Caco-2 (cell line): Measurements from ENCODE around the gene SLC4A1. TPM values are rescaled to one million over a fixed set of nuclear protein-coding genes. Genes with fewer than 3 reads are reported as not detected.

Experiments used
- BruUV-seq: library from RNA; stranded (reverse); fragments of 400-500 nt; replicated peaks from 2 replicates; lab custom pipeline; 2021; lab: Mats Ljungman, UMichigan
- CTCF ChIA-PET: fragments of 300-600 bp; sonication (Branson Sonifier 250); formaldehyde crosslinking; loops from one replicate; lab custom pipeline; 2022; ENCODE audit warnings: antibody characterized with exemption; lab: Charles Lee
- POLR2A ChIA-PET: fragments of 300-600 bp; sonication (Branson Sonifier 250); formaldehyde crosslinking; loops from one replicate; lab custom pipeline; 2022; ENCODE audit warnings: antibody characterized with exemption; lab: Charles Lee
- DNase-seq, 2 experiments: peaks; one replicate each; pipeline versions ENCODE4 v3.0.0 to v3.0.0-alpha.2; 2020 to 2022
- H3K27me3 ChIP-seq: replicated peaks from 2 replicates; pipeline ENCODE4 v1.6.0; 2011; ENCODE audit warnings: low read length; ENCODE audit not compliant: control insufficient read depth, insufficient read depth
- H3K36me3 ChIP-seq: 2 replicates; pipeline ENCODE4 v1.5.1; 2011; ENCODE audit warnings: low read length; ENCODE audit not compliant: control insufficient read depth, insufficient read depth
- H3K4me1 ChIP-seq: fragments of 250-450 bp; sonication (Bioruptor Pico); 2 replicates; pipeline ENCODE4 v1.5.1; 2020; ENCODE audit warnings: mild to moderate bottlenecking
- H3K4me3 ChIP-seq: 2 replicates; pipeline ENCODE4 v1.5.1; 2011; ENCODE audit warnings: low read depth, mild to moderate bottlenecking, control low read depth, low read length
- H3K9me3 ChIP-seq: fragments of 250-450 bp; sonication (Bioruptor Pico); 2 replicates; pipeline ENCODE4 v1.5.1; 2020; ENCODE audit warnings: mild to moderate bottlenecking, moderate library complexity
- H3K27ac Mint-ChIP-seq: one replicate; pipeline ENCODE4 v1.8.0; 2022; ENCODE audit warnings: mixed read lengths; ENCODE audit not compliant: unreplicated experiment
- H3K27me3 Mint-ChIP-seq: one replicate; pipeline ENCODE4 v1.8.0; 2022; ENCODE audit warnings: mixed read lengths; ENCODE audit not compliant: insufficient read depth, unreplicated experiment
- H3K36me3 Mint-ChIP-seq: one replicate; pipeline ENCODE4 v1.8.0; 2022; ENCODE audit warnings: mild to moderate bottlenecking, mixed read lengths; ENCODE audit not compliant: insufficient read depth, unreplicated experiment
- H3K4me1 Mint-ChIP-seq: one replicate; pipeline ENCODE4 v1.8.0; 2022; ENCODE audit warnings: low read depth, mixed read lengths; ENCODE audit not compliant: unreplicated experiment
- H3K4me3 Mint-ChIP-seq: one replicate; pipeline ENCODE4 v1.8.0; 2022; ENCODE audit warnings: mild to moderate bottlenecking, moderate library complexity, mixed read lengths; ENCODE audit not compliant: unreplicated experiment
- H3K9me3 Mint-ChIP-seq: one replicate; pipeline ENCODE4 v1.8.0; 2022; ENCODE audit warnings: mixed read lengths; ENCODE audit not compliant: unreplicated experiment
- CTCF ChIP-seq, 2 experiments: fragments of 200-600 bp in 1 of 2; IDR thresholded peaks; 1 replicate in 1 of 2; 2 replicates in 1 of 2; pipeline versions ENCODE4 v1.5.1 to v1.8.0; 2011 to 2022; ENCODE audit warnings: antibody characterized with exemption in 1 of 2, control low read depth in 1 of 2, inconsistent platforms in 1 of 2, low read depth in 1 of 2, low read length in 1 of 2, mild to moderate bottlenecking in 1 of 2, moderate library complexity in 1 of 2; ENCODE audit not compliant: insufficient read depth in 1 of 2, severe bottlenecking in 1 of 2, unreplicated experiment in 1 of 2
- intact Hi-C: fragments of 100-400 bp; cut with micrococcal nuclease; formaldehyde crosslinking; loops from one replicate; pipeline ENCODE4 v1.10.0; 2022; ENCODE audit not compliant: unreplicated experiment
- total RNA-seq: library from RNA; stranded (reverse); gene quantifications from 2 replicates; pipeline ENCODE4 v1.2.3, GENCODE V29; 2022

Gene SLC4A1
- total RNA-seq, 1 experiment from 2014 or later, result not detected

DNA sequence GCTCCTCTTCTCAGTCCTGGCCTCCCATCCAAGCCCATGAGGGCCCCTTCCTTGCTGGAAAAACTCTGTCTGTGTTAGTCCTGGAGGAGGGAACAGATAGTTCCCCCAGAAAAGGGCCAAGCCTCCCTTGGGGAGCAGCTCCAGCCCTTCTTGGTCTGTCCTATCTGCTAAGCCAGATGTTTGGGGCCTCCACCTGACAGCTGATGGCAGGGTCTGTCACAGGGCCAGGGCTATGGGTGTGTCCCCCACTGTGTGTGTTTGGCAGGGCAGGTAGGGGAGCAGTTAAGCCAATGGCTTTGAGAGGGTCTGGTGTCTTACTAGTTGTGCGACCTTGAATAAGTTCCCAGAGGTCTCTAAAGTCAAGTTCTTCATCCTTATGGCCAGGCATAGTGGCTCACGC lies 13.6 kb upstream of the SLC4A1 start:
- no peak for TF ChIP-seq CTCF (IDR thresholded peaks at IDR 0.05; ENCODE audit: insufficient read depth in 1 of 2, low read depth in 1 of 2, low read length in 1 of 2, severe bottlenecking in 1 of 2, unreplicated experiment in 1 of 2)
- Mint-ChIP-seq H3K27ac (no peak overlapping the region), H3K4me3 (no peak overlapping the region), H3K36me3 (no peaks in the 10 kb centered on the region), H3K27me3 (no peaks in the 10 kb centered on the region), H3K4me1 (no peaks in the 10 kb centered on the region), H3K9me3 (no peaks in the 10 kb centered on the region)
- ChIA-PET POLR2A (no interaction called here), CTCF (no interaction called here)
- H3K4me1 ChIP-seq, result no peaks in the 10 kb centered on the region
- no peak for DNase-seq
- no TSS peak for BruUV-seq
- intact Hi-C loops, result no loop called here
- no peaks in the 10 kb centered on the region for H3K36me3 ChIP-seq
- H3K27me3 ChIP-seq, result no peaks in the 10 kb centered on the region
- no peaks in the 10 kb centered on the region for H3K9me3 ChIP-seq
- no peak overlapping the region for H3K4me3 ChIP-seq

- H3K36me3 Mint-ChIP-seq, result no peaks in the 10 kb centered on the region
- DNase-seq, result no peak
- H3K4me3 Mint-ChIP-seq, result no peak overlapping the region
- CTCF ChIA-PET, result no interaction called here
- POLR2A ChIA-PET, result no interaction called here
- H3K9me3 ChIP-seq, result no peaks in the 10 kb centered on the region
- H3K27ac Mint-ChIP-seq, result no peak overlapping the region
- H3K4me1 Mint-ChIP-seq, result no peaks in the 10 kb centered on the region
- intact Hi-C loops, result no loop called here
- no peaks in the 10 kb centered on the region for H3K9me3 Mint-ChIP-seq
- H3K4me1 ChIP-seq, result no peaks in the 10 kb centered on the region
- H3K4me3 ChIP-seq, result no peak overlapping the region
- no TSS peak for BruUV-seq
- no peak for TF ChIP-seq CTCF (IDR thresholded peaks at IDR 0.05; ENCODE audit: insufficient read depth in 1 of 2, low read depth in 1 of 2, low read length in 1 of 2, severe bottlenecking in 1 of 2, unreplicated experiment in 1 of 2)
- no peaks in the 10 kb centered on the region for H3K27me3 ChIP-seq
- no peaks in the 10 kb centered on the region for H3K36me3 ChIP-seq
- no peaks in the 10 kb centered on the region for H3K27me3 Mint-ChIP-seq
These were observed 12.5 kb upstream of the SLC4A1 start for GRCh38 chr17:44280392-44280937.

DNA sequence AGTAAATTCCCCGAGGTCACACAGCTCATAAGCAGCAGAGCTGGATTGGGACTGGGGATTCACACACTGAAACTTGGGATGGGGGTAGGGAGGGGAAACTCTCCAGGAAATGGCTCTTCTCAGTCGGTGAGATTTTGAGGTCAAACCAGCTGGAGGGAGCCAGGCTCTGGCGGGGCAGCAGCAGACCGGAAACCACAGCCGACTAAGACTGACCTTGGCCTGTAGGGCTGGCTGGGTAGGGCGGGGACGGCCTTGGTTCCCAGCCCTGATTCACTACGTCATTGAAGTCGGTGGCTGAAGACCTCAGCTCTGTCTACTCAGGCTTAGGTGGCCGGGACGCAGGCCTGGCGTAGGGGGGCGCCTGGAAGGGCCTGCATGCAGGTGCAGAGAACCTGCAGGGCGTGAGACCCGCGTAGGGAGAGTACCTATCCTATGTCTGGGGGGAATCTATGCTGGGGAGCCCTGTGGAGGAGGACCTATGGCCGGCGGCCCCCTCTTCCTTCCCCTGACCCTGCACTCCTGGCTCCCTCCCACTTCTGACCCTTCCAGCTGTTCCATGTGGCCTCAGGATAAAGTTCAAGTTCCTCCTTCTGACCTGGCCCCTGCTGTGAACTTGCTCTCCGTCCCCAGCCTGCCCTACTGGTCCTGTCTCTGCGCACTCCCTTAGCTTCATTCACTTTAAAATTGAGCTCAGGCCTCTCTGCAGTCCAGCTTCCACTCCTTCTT lies 11.9 kb upstream of the SLC4A1 start:
- H3K4me3 Mint-ChIP-seq, result no peak overlapping the region
- H3K27me3 ChIP-seq, result no peaks in the 10 kb centered on the region
- no peak for DNase-seq
- no peak for TF ChIP-seq CTCF (IDR thresholded peaks at IDR 0.05; ENCODE audit: insufficient read depth in 1 of 2, low read depth in 1 of 2, low read length in 1 of 2, severe bottlenecking in 1 of 2, unreplicated experiment in 1 of 2)
- H3K36me3 ChIP-seq, result no peaks in the 10 kb centered on the region
- ChIA-PET CTCF (no interaction called here), POLR2A (no interaction called here)
- H3K9me3 Mint-ChIP-seq, result no peaks in the 10 kb centered on the region
- intact Hi-C loops, result no loop called here
- no peaks in the 10 kb centered on the region for H3K27me3 Mint-ChIP-seq
- no TSS peak for BruUV-seq
- no peak overlapping the region for H3K27ac Mint-ChIP-seq
- no peaks in the 10 kb centered on the region for H3K9me3 ChIP-seq
- no peak overlapping the region for H3K4me3 ChIP-seq
- no peaks in the 10 kb centered on the region for H3K4me1 Mint-ChIP-seq
- H3K4me1 ChIP-seq, result no peaks in the 10 kb centered on the region
- H3K36me3 Mint-ChIP-seq, result no peaks in the 10 kb centered on the region
